Activated CD4-positive, alpha-beta T cell treated with anti-CD3 and anti-CD28 coated beads, Interleukin-2, amount 50 U/mL, for 24 hours (primary cell): ENCODE results near the gene FCAMR.

Experiments used
- DNase-seq, 2 donors: peaks; one replicate each; pipeline ENCODE4 v3.0.0-alpha.2; 2020; ENCODE audit warnings: low read depth in 1 of 2, low spot score in 1 of 2

Gene FCAMR

GRCh38 chr1:207000651-207001291 lies 30.5 kb upstream of the FCAMR start:
- no peak for DNase-seq

GRCh38 chr1:206998816-206999215 lies 28.6 kb upstream of the FCAMR start:
- DNase-seq: no peak

- DNase-seq: no peak
Observed at GRCh38 chr1:206992790-206993189, 22.5 kb upstream of the FCAMR start.

- DNase-seq: no peak
Observed at GRCh38 chr1:206987873-206988272, 17.6 kb upstream of the FCAMR start.

- no peak for DNase-seq
Observed at GRCh38 chr1:206986885-206987284, 16.6 kb upstream of the FCAMR start.

- DNase-seq: no peak
Observed at GRCh38 chr1:206986402-206986801, 16.1 kb upstream of the FCAMR start.

- DNase-seq: no peak
Observed at GRCh38 chr1:206985162-206985749, 15.0 kb upstream of the FCAMR start.

- peak; percentile 33 to 45 for DNase-seq
Observed at GRCh38 chr1:206982216-206982615, 12.0 kb upstream of the FCAMR start.

GRCh38 chr1:206979379-206980043 lies 9.3 kb upstream of the FCAMR start:
- DNase-seq: no peak

- DNase-seq: no peak
Observed at GRCh38 chr1:206978259-206978658, 8.0 kb upstream of the FCAMR start.

- no peak for DNase-seq
Observed at GRCh38 chr1:206975306-206975705, 5.0 kb upstream of the FCAMR start.

GRCh38 chr1:206974140-206974539 lies 3.9 kb upstream of the FCAMR start:
- DNase-seq: no peak

- DNase-seq: no peak
Observed at GRCh38 chr1:206972728-206973127, 2.5 kb upstream of the FCAMR start.

- no peak for DNase-seq
Observed at GRCh38 chr1:206971029-206971655, 882 bp upstream of the FCAMR start.

GRCh38 chr1:206969090-206969489 lies 1.2 kb downstream of the FCAMR start:
- no peak for DNase-seq

GRCh38 chr1:206967096-206967849 lies 3.0 kb downstream of the FCAMR start:
- no peak for DNase-seq

GRCh38 chr1:206965781-206966180 lies 4.5 kb downstream of the FCAMR start:
- no peak for DNase-seq

- DNase-seq: no peak
Observed at GRCh38 chr1:206963740-206964139, 6.5 kb downstream of the FCAMR start.

- DNase-seq: no peak
Observed at GRCh38 chr1:206963119-206963712, 7.0 kb downstream of the FCAMR start.

- no peak for DNase-seq
Observed at GRCh38 chr1:206962272-206962671, 8.0 kb downstream of the FCAMR start.

GRCh38 chr1:206961668-206962067 lies 8.6 kb downstream of the FCAMR start:
- no peak for DNase-seq
